Fibroblast of the aortic adventitia (primary cell): Measurements from ENCODE around the gene POLR3C. TPM values are rescaled to one million over a fixed set of nuclear protein-coding genes. Genes with fewer than 3 reads are reported as not detected.
A peak's percentile ranks its signal among the peaks of the same experiment; 100 is the strongest.

Experiments
- DNase-seq: peaks from one replicate; pipeline ENCODE4 v3.0.0-alpha.2; 2010; ENCODE audit warnings: low read depth
- H3K4me3 ChIP-seq: 2 replicates; pipeline ENCODE4 v1.5.1; 2011; ENCODE audit warnings: low read depth, mild to moderate bottlenecking, control low read depth, low read length, moderate library complexity
- total RNA-seq: library from RNA; depleted of rRNA; stranded (reverse); fragments of >200 nt; gene quantifications from 2 replicates; pipeline ENCODE4 v1.2.3, GENCODE V29; 2012; ENCODE audit warnings: low replicate concordance
- TF ChIP-seq, protein P1 (sequence below): IDR thresholded peaks from 2 replicates; pipeline ENCODE4 v1.5.1; 2011; ENCODE audit warnings: mild to moderate bottlenecking, low read length, control low read depth, inconsistent platforms; ENCODE audit not compliant: insufficient read depth

POLR3C gene
- total RNA-seq, 1 donor, result 58.6 TPM

DNA sequence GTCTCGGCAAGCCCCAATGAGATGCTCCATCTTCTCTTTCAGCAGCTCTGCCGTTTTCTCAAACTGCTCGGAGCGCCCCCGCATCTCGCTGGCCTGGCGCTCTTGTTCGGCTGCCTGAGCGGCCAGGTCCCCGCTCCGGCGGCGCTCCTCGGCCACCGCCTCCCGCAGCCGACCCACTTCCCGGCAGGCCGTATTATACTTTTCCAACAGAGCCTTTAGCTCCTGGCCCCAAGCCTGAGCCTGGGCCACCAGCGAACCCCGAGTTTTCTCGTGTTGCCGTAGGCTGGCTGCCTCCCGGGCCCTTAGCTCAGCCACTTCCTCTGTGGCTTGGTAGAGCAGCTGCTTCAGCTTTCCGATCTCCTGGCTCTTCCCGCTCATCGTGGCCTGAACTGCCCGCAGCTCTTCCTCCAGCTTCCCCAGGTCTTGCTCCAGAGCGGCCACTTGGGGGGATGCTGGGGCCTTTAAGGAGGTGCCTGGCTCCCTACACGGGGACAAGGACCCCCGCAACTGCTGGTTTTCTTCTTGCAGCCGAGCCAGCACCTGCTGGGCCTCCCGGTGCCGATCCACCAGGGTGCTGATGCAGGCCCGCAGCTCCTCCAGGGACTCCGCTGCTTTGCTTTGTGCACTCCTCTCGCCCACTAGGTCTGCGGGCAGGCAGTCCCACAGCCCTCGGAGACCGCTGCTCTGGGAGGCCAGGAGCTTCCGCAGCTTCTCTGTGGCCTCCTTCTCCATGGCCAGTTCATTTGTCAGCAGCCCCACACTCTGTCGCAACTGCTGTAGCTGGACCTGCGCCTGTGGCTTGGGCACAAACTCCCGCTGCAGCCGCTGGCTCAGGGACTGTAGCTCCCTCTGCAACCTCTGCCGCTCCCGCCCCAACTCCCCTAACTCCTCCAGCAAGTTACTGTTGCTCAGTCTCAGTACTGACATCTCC lies 48.3 kb downstream of the POLR3C start:
- TF ChIP-seq, protein P1, sequence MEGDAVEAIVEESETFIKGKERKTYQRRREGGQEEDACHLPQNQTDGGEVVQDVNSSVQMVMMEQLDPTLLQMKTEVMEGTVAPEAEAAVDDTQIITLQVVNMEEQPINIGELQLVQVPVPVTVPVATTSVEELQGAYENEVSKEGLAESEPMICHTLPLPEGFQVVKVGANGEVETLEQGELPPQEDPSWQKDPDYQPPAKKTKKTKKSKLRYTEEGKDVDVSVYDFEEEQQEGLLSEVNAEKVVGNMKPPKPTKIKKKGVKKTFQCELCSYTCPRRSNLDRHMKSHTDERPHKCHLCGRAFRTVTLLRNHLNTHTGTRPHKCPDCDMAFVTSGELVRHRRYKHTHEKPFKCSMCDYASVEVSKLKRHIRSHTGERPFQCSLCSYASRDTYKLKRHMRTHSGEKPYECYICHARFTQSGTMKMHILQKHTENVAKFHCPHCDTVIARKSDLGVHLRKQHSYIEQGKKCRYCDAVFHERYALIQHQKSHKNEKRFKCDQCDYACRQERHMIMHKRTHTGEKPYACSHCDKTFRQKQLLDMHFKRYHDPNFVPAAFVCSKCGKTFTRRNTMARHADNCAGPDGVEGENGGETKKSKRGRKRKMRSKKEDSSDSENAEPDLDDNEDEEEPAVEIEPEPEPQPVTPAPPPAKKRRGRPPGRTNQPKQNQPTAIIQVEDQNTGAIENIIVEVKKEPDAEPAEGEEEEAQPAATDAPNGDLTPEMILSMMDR, result no peak
- H3K4me3 ChIP-seq, result peak overlapping the region; percentile 72
- DNase-seq, result peak; percentile 65

DNA sequence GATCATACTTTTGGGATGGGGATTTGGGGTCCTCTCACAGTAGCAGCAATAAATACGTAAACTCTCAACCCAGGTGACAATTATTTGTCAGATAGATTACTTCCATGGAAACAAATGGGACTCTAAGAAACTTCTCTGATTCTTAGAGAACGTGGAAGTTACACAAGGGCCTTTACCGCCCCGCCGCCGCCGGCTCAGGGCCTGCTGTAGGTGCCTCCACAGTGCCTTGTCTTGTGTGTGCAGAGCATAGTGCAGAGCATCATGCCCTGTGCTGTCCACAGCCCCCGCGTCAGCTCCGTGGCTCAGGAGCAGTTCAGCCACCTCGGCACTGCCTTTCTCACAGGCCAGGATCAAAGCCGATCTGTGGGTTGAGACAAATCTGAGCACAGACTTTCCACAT lies 50.6 kb downstream of the POLR3C start:
- no peak for DNase-seq
- H3K4me3 ChIP-seq, result no peak overlapping the region
- TF ChIP-seq, protein P1, result no peak

DNA sequence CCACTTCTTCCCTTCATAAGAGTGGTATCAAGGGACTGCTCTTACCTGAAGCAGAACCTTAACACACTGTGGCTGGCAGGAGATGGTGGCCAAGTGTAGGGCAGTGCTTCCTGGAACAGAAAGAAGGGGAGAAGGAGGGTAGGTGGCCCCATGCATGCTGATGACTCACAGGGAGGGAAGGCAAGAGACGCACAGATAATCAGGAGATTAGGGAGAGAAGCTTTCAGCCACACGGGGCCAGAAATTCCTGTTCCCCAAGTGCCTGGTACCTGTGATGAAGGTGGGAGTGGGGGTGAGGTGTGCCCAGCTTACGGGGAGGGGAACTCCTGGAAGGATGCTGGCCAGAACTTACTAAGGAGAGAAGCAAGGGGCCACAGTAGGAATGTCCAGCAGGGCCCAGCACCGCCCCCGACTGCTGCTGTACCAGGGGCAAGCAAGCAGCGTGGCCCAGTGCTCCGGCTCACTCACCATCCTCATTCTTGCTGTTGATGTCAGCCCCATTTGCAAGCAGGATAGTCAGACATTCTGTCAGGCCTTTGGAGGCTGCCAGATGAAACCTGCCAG lies 54.0 kb downstream of the POLR3C start:
- TF ChIP-seq, protein P1, result no peak
- DNase-seq, result no peak
- no peak overlapping the region for H3K4me3 ChIP-seq

GRCh38 chr1:145878724-145879123 lies 54.7 kb downstream of the POLR3C start:
- H3K4me3 ChIP-seq, result no peak overlapping the region
- DNase-seq, result no peak

GRCh38 chr1:145879775-145880174 lies 55.8 kb downstream of the POLR3C start:
- TF ChIP-seq, protein P1, result no peak
- no peak for DNase-seq
- H3K4me3 ChIP-seq, result no peak overlapping the region

More at GRCh38 chr1:145878724-145879123, 54.7 kb downstream of the POLR3C start:
- TF ChIP-seq, protein P1, result no peak

DNA sequence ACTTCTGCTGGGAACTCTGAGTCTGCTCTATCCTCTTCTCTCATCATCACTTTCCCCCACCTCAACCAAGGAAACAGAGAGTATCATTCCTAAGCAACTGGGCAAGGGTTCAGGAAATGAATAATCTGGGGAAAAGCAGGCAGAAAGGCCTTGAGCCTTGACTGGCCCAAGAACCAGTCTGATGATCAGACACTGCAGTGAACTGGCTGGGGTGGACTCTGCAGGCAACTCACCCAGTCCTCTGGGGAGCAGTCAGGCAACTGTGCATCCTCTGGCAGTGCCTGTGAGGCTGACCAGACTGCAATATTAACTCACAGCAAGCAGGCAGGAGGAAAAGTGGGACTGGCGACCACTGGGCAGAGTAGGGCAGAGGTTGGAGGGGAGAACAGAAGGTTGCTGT lies 60.7 kb downstream of the POLR3C start:
- TF ChIP-seq, protein P1, result no peak
- H3K4me3 ChIP-seq, result peak overlapping the region; percentile 6
- DNase-seq, result peak; percentile 68
